Dendritic cell treated with granulocyte-macrophage colony-stimulating factor and Interleukin-4, amounts not matched to agents 40 ng/mL and 50 ng/mL, for 4 days (primary cell): Measurements from ENCODE around the gene ING3.

Experiments
- H3K27ac Mint-ChIP-seq: one replicate; pipeline ENCODE4 v1.8.0; 2022; ENCODE audit warnings: mild to moderate bottlenecking, mixed read lengths
- H3K27me3 Mint-ChIP-seq: one replicate; pipeline ENCODE4 v1.8.0; 2022; ENCODE audit warnings: mild to moderate bottlenecking, mixed read lengths
- H3K36me3 Mint-ChIP-seq: one replicate; pipeline ENCODE4 v1.8.0; 2022; ENCODE audit warnings: low read depth, mixed read lengths
- H3K4me1 Mint-ChIP-seq: one replicate; pipeline ENCODE4 v1.8.0; 2022; ENCODE audit warnings: low read depth, mixed read lengths
- H3K4me3 Mint-ChIP-seq: one replicate; pipeline ENCODE4 v1.8.0; 2022; ENCODE audit warnings: mild to moderate bottlenecking, moderate library complexity, mixed read lengths
- H3K9me3 Mint-ChIP-seq: one replicate; pipeline ENCODE4 v1.8.0; 2022; ENCODE audit warnings: mixed read lengths
- intact Hi-C: fragments of 100-400 bp; cut with micrococcal nuclease; formaldehyde crosslinking; loops from one replicate; pipeline ENCODE4 v1.15.0; 2022

ING3 gene

GRCh38 chr7:120950539-120951308 lies at the start of gene ING3:
Gene ING3 (plus strand): TSS chr7:120950777. CDS start chr7:120950897, 120 bp downstream.
- H3K27ac Mint-ChIP-seq: peak within 1 kb of the TSS; percentile 99
- intact Hi-C loops: loop anchor here (2.0 to 10.0 kb wide), 3 partner anchors 37 to 434 kb away; partner anchors contain the start of gene CPED1
- peaks cover 32% of the 10 kb centered on the region for H3K36me3 Mint-ChIP-seq
- H3K4me1 Mint-ChIP-seq: peaks cover 13% of the 10 kb centered on the region
- peak within 1 kb of the TSS; percentile 91 for H3K4me3 Mint-ChIP-seq
- H3K9me3 Mint-ChIP-seq: no peaks in the 10 kb centered on the region
- H3K27me3 Mint-ChIP-seq: peaks cover 1% of the 10 kb centered on the region

GRCh38 chr7:120915314-120916105 lies 35.1 kb upstream of the ING3 start:
- H3K36me3 Mint-ChIP-seq: no peaks in the 10 kb centered on the region
- H3K27me3 Mint-ChIP-seq: no peaks in the 10 kb centered on the region
- intact Hi-C loops: no loop called here
- no peaks in the 10 kb centered on the region for H3K4me1 Mint-ChIP-seq
- no peak overlapping the region for H3K4me3 Mint-ChIP-seq
- no peak overlapping the region for H3K27ac Mint-ChIP-seq
- no peaks in the 10 kb centered on the region for H3K9me3 Mint-ChIP-seq

GRCh38 chr7:120916121-120916520 lies 34.5 kb upstream of the ING3 start:
- intact Hi-C loops: no loop called here
- H3K9me3 Mint-ChIP-seq: no peaks in the 10 kb centered on the region
- H3K27me3 Mint-ChIP-seq: no peaks in the 10 kb centered on the region
- H3K36me3 Mint-ChIP-seq: no peaks in the 10 kb centered on the region
- no peak overlapping the region for H3K27ac Mint-ChIP-seq
- no peak overlapping the region for H3K4me3 Mint-ChIP-seq
- no peaks in the 10 kb centered on the region for H3K4me1 Mint-ChIP-seq

- H3K4me1 Mint-ChIP-seq: no peaks in the 10 kb centered on the region
These were observed 34.0 kb upstream of the ING3 start for GRCh38 chr7:120916538-120916937.

GRCh38 chr7:120919466-120919865 lies 31.1 kb upstream of the ING3 start:
- Mint-ChIP-seq H3K27ac (no peak overlapping the region), H3K4me3 (no peak overlapping the region), H3K27me3 (no peaks in the 10 kb centered on the region), H3K4me1 (no peaks in the 10 kb centered on the region), H3K36me3 (no peaks in the 10 kb centered on the region), H3K9me3 (no peaks in the 10 kb centered on the region)
- intact Hi-C loops: no loop called here

More at GRCh38 chr7:120916538-120916937, 34.0 kb upstream of the ING3 start:
- H3K27me3 Mint-ChIP-seq: no peaks in the 10 kb centered on the region
- no peaks in the 10 kb centered on the region for H3K36me3 Mint-ChIP-seq
- H3K27ac Mint-ChIP-seq: no peak overlapping the region
- H3K9me3 Mint-ChIP-seq: no peaks in the 10 kb centered on the region
- no peak overlapping the region for H3K4me3 Mint-ChIP-seq
- intact Hi-C loops: no loop called here

- Mint-ChIP-seq H3K27ac (no peak overlapping the region), H3K4me1 (no peaks in the 10 kb centered on the region), H3K9me3 (no peaks in the 10 kb centered on the region), H3K36me3 (no peaks in the 10 kb centered on the region), H3K27me3 (no peaks in the 10 kb centered on the region), H3K4me3 (no peak overlapping the region)
- intact Hi-C loops: no loop called here
These were observed 30.5 kb upstream of the ING3 start for GRCh38 chr7:120920034-120920433.

GRCh38 chr7:120920591-120921274 lies 29.8 kb upstream of the ING3 start:
- Mint-ChIP-seq H3K4me3 (no peak overlapping the region), H3K9me3 (no peaks in the 10 kb centered on the region), H3K4me1 (no peaks in the 10 kb centered on the region), H3K27ac (no peak overlapping the region), H3K36me3 (no peaks in the 10 kb centered on the region), H3K27me3 (no peaks in the 10 kb centered on the region)
- intact Hi-C loops: no loop called here

GRCh38 chr7:120924837-120925236 lies 25.7 kb upstream of the ING3 start:
- peaks cover 2% of the 10 kb centered on the region for H3K27me3 Mint-ChIP-seq

GRCh38 chr7:120925392-120925791 lies 25.2 kb upstream of the ING3 start:
- H3K27me3 Mint-ChIP-seq: peaks cover 2% of the 10 kb centered on the region
- no peaks in the 10 kb centered on the region for H3K36me3 Mint-ChIP-seq
- intact Hi-C loops: no loop called here
- H3K27ac Mint-ChIP-seq: no peak overlapping the region
- peaks cover 11% of the 10 kb centered on the region for H3K4me1 Mint-ChIP-seq
- no peak overlapping the region for H3K4me3 Mint-ChIP-seq
- H3K9me3 Mint-ChIP-seq: no peaks in the 10 kb centered on the region

More at GRCh38 chr7:120924837-120925236, 25.7 kb upstream of the ING3 start:
- intact Hi-C loops: no loop called here
- Mint-ChIP-seq H3K9me3 (no peaks in the 10 kb centered on the region), H3K36me3 (no peaks in the 10 kb centered on the region), H3K4me1 (peaks cover 7% of the 10 kb centered on the region), H3K27ac (no peak overlapping the region), H3K4me3 (no peak overlapping the region)

- no peak overlapping the region for H3K4me3 Mint-ChIP-seq
- H3K4me1 Mint-ChIP-seq: peaks cover 17% of the 10 kb centered on the region
- no peaks in the 10 kb centered on the region for H3K9me3 Mint-ChIP-seq
- no peaks in the 10 kb centered on the region for H3K36me3 Mint-ChIP-seq
- intact Hi-C loops: no loop called here
- H3K27ac Mint-ChIP-seq: no peak overlapping the region
- H3K27me3 Mint-ChIP-seq: peaks cover 2% of the 10 kb centered on the region
These were observed 23.6 kb upstream of the ING3 start for GRCh38 chr7:120926943-120927346.

GRCh38 chr7:120927454-120928103 lies 23.0 kb upstream of the ING3 start:
- peaks cover 2% of the 10 kb centered on the region for H3K27me3 Mint-ChIP-seq
- intact Hi-C loops: no loop called here
- peaks cover 17% of the 10 kb centered on the region for H3K4me1 Mint-ChIP-seq
- no peak overlapping the region for H3K27ac Mint-ChIP-seq
- H3K9me3 Mint-ChIP-seq: no peaks in the 10 kb centered on the region
- H3K36me3 Mint-ChIP-seq: no peaks in the 10 kb centered on the region
- H3K4me3 Mint-ChIP-seq: no peak overlapping the region

- H3K9me3 Mint-ChIP-seq: no peaks in the 10 kb centered on the region
- peaks cover 2% of the 10 kb centered on the region for H3K27me3 Mint-ChIP-seq
- H3K36me3 Mint-ChIP-seq: no peaks in the 10 kb centered on the region
- H3K27ac Mint-ChIP-seq: no peak overlapping the region
- intact Hi-C loops: no loop called here
- no peak overlapping the region for H3K4me3 Mint-ChIP-seq
- peaks cover 17% of the 10 kb centered on the region for H3K4me1 Mint-ChIP-seq
These were observed 19.3 kb upstream of the ING3 start for GRCh38 chr7:120931243-120931642.

- no peak overlapping the region for H3K4me3 Mint-ChIP-seq
- peaks cover 12% of the 10 kb centered on the region for H3K4me1 Mint-ChIP-seq
- H3K27ac Mint-ChIP-seq: no peak overlapping the region
- intact Hi-C loops: no loop called here
- H3K36me3 Mint-ChIP-seq: no peaks in the 10 kb centered on the region
- no peaks in the 10 kb centered on the region for H3K27me3 Mint-ChIP-seq
- no peaks in the 10 kb centered on the region for H3K9me3 Mint-ChIP-seq
These were observed 17.1 kb upstream of the ING3 start for GRCh38 chr7:120933475-120933874.
